Fibroblast of lung (primary cell): ENCODE data around the gene FAXC.

Source experiments
- EZH2 ChIP-seq: IDR thresholded peaks from 2 replicates; pipeline ENCODE4 v1.5.1; 2012; ENCODE audit warnings: low read length, control low read depth, mild to moderate bottlenecking; ENCODE audit errors: missing control alignments
- TF ChIP-seq, protein P1 (sequence below), 2 donors: IDR thresholded peaks in 1 of 2; conservative IDR thresholded peaks in 1 of 2; 1 replicate in 1 of 2; 2 replicates in 1 of 2; pipeline ENCODE4 v1.5.1; 2011 to 2012; ENCODE audit warnings: low read length in 2 of 2, control low read depth in 1 of 2, inconsistent platforms in 1 of 2, low read depth in 1 of 2, mild to moderate bottlenecking in 1 of 2

DNA sequence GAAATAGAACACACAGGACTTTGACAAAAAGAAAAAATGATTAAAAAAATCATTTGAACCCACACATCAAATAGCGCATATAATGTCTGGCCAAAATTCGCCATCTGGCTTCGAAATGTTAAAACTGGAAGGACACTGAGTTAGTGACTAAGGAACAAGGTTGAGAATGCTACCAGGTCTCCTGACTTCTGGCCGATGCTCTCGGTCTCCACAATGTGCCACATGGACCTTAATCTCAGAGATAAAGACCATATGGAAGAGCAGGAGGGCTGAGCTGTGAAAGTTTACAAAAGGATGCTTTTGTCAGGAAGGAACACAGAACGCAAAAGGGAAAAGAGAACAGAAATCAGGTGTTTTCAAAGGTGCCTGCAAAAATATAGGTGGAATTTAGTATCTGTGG, 54.7 kb downstream of the FAXC start:
- TF ChIP-seq, protein P1, sequence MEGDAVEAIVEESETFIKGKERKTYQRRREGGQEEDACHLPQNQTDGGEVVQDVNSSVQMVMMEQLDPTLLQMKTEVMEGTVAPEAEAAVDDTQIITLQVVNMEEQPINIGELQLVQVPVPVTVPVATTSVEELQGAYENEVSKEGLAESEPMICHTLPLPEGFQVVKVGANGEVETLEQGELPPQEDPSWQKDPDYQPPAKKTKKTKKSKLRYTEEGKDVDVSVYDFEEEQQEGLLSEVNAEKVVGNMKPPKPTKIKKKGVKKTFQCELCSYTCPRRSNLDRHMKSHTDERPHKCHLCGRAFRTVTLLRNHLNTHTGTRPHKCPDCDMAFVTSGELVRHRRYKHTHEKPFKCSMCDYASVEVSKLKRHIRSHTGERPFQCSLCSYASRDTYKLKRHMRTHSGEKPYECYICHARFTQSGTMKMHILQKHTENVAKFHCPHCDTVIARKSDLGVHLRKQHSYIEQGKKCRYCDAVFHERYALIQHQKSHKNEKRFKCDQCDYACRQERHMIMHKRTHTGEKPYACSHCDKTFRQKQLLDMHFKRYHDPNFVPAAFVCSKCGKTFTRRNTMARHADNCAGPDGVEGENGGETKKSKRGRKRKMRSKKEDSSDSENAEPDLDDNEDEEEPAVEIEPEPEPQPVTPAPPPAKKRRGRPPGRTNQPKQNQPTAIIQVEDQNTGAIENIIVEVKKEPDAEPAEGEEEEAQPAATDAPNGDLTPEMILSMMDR (conservative IDR thresholded peaks at IDR 0.05 in 1 of 2, IDR thresholded peaks at IDR 0.05 in 1 of 2; ENCODE audit: low read depth in 1 of 2, low read length in 2 of 2): no peak
- no peak for TF ChIP-seq EZH2
